Cardiac muscle cell (in vitro differentiated cells and primary cell): ENCODE data around the gene OS9. TPM values are rescaled to one million over a fixed set of nuclear protein-coding genes. Genes with fewer than 3 reads are reported as not detected.

Source experiments
- DNase-seq, 2 donors: peaks; one replicate each; pipeline versions ENCODE4 v3.0.0 to v3.0.0-alpha.2; 2010 to 2017; ENCODE audit warnings: low read depth in 1 of 2, low spot score in 1 of 2
- H3K27ac ChIP-seq: fragments of 200-600 bp; sonication (generic); 2 replicates; pipeline ENCODE4 v1.5.1; 2016
- H3K27me3 ChIP-seq: fragments of 200-600 bp; sonication (generic); 2 replicates; pipeline ENCODE4 v1.6.0; 2016; ENCODE audit warnings: control low read depth
- H3K36me3 ChIP-seq: fragments of 200-600 bp; sonication (generic); 2 replicates; pipeline ENCODE4 v1.5.1; 2016; ENCODE audit warnings: control low read depth
- H3K4me1 ChIP-seq: fragments of 200-600 bp; sonication (generic); 2 replicates; pipeline ENCODE4 v1.8.1; 2017; ENCODE audit warnings: low read depth, mild to moderate bottlenecking, mixed run types
- H3K4me3 ChIP-seq: fragments of 200-600 bp; sonication (generic); 2 replicates; pipeline ENCODE4 v1.5.1; 2016; ENCODE audit warnings: mild to moderate bottlenecking
- H3K9me3 ChIP-seq: fragments of 200-600 bp; sonication (generic); 2 replicates; pipeline ENCODE4 v1.5.1; 2017; ENCODE audit warnings: low read depth, mild to moderate bottlenecking, control low read depth
- CTCF ChIP-seq: IDR thresholded peaks from 2 replicates; pipeline ENCODE4 v1.5.1; 2012; ENCODE audit warnings: low read depth, mild to moderate bottlenecking, low read length
- polyA plus RNA-seq: library from polyadenylated mRNA; unstranded; fragments of >200 nt; fragmentation: Nextera tagmentation; extraction: Ambion mirVana; gene quantifications from 2 replicates; pipeline ENCODE4 v1.2.1, GENCODE V29; 2016
- total RNA-seq: library from RNA; depleted of rRNA; stranded (reverse); fragments of >200 nt; gene quantifications from 2 replicates; pipeline ENCODE4 v1.2.3, GENCODE V29; 2016

The OS9 gene
- total and polyA plus RNA-seq, 2 experiments from 2014 or later, result 134 to 182 TPM

- peak; percentile 64 to 73 for DNase-seq
- no peaks in the 10 kb centered on the region for H3K36me3 ChIP-seq
- H3K4me1 ChIP-seq, result peaks cover 4% of the 10 kb centered on the region
- H3K9me3 ChIP-seq, result no peaks in the 10 kb centered on the region
- H3K27me3 ChIP-seq, result peaks cover 90% of the 10 kb centered on the region
- TF ChIP-seq CTCF, result peak; percentile 45
- no peak overlapping the region for H3K27ac ChIP-seq
- H3K4me3 ChIP-seq, result peak overlapping the region; percentile 20
Measured at GRCh38 chr12:57726884-57727757, 33.2 kb downstream of the OS9 start.

- peak in 1 of 2 donors; percentile 77 for DNase-seq
- H3K27ac ChIP-seq, result no peak overlapping the region
- peaks cover 98% of the 10 kb centered on the region for H3K27me3 ChIP-seq
- peaks cover 4% of the 10 kb centered on the region for H3K4me1 ChIP-seq
- TF ChIP-seq CTCF, result no peak
- H3K36me3 ChIP-seq, result no peaks in the 10 kb centered on the region
- H3K4me3 ChIP-seq, result no peak overlapping the region
- no peaks in the 10 kb centered on the region for H3K9me3 ChIP-seq
Measured at GRCh38 chr12:57727758-57728395, 33.9 kb downstream of the OS9 start.

GRCh38 chr12:57729321-57729844 is 35.5 kb downstream of the OS9 start:
- Histone ChIP-seq H3K27ac (no peak overlapping the region), H3K4me1 (peaks cover 4% of the 10 kb centered on the region), H3K36me3 (no peaks in the 10 kb centered on the region), H3K9me3 (no peaks in the 10 kb centered on the region), H3K4me3 (no peak overlapping the region), H3K27me3 (peaks cover 99% of the 10 kb centered on the region)
- DNase-seq, result no peak
- no peak for TF ChIP-seq CTCF

- H3K27me3 ChIP-seq, result peaks cover 99% of the 10 kb centered on the region
- H3K4me1 ChIP-seq, result peaks cover 4% of the 10 kb centered on the region
- no peaks in the 10 kb centered on the region for H3K9me3 ChIP-seq
- H3K36me3 ChIP-seq, result no peaks in the 10 kb centered on the region
- H3K27ac ChIP-seq, result no peak overlapping the region
- no peak overlapping the region for H3K4me3 ChIP-seq
- DNase-seq, result no peak
- TF ChIP-seq CTCF, result no peak
Measured at GRCh38 chr12:57730336-57731067, 36.6 kb downstream of the OS9 start.

- Histone ChIP-seq H3K27ac (no peak overlapping the region), H3K9me3 (no peaks in the 10 kb centered on the region), H3K36me3 (no peaks in the 10 kb centered on the region), H3K4me1 (no peaks in the 10 kb centered on the region), H3K4me3 (no peak overlapping the region), H3K27me3 (peaks cover 99% of the 10 kb centered on the region)
- no peak for DNase-seq
- TF ChIP-seq CTCF, result no peak
Measured at GRCh38 chr12:57731411-57732080, 37.6 kb downstream of the OS9 start.
